K562 (cell line): ENCODE data around the gene POP5. TPM values are rescaled to one million over a fixed set of nuclear protein-coding genes. Genes with fewer than 3 reads are reported as not detected.
A peak's percentile ranks its signal among the peaks of the same experiment; 100 is the strongest.

Experiments used
- ARID1B ChIP-seq: fragments of 450-650 bp; IDR thresholded peaks from 2 replicates; pipeline ENCODE4 v1.6.1; 2016; ENCODE audit warnings: antibody characterized with exemption, mild to moderate bottlenecking, inconsistent platforms
- BRCA1 ChIP-seq, 2 experiments: fragments of 450-650 bp in 1 of 2; sonication (generic) in 1 of 2; formaldehyde crosslinking in 1 of 2; IDR thresholded peaks; 2 replicates each; pipeline versions ENCODE4 v1.5.0 to v1.6.1; 2017 to 2020; ENCODE audit warnings: mild to moderate bottlenecking in 1 of 2, missing genetic modification reagents in 1 of 2
- DMBX1 ChIP-seq: fragments of 250-450 bp; sonication (Bioruptor Pico); IDR thresholded peaks from 2 replicates; pipeline ENCODE4 v1.8.0; 2022; ENCODE audit warnings: inconsistent platforms, mild to moderate bottlenecking, moderate library complexity, borderline replicate concordance
- ETS1 ChIP-seq: conservative IDR thresholded peaks from 2 replicates; pipeline ENCODE4 v1.6.1; 2011; ENCODE audit warnings: low read depth, mild to moderate bottlenecking, low read length; ENCODE audit not compliant: control insufficient read depth
- EWSR1 ChIP-seq: fragments of 450-650 bp; IDR thresholded peaks from 2 replicates; pipeline ENCODE4 v1.6.1; 2018; ENCODE audit warnings: borderline replicate concordance, mild to moderate bottlenecking, low read depth, moderate library complexity; ENCODE audit not compliant: partially characterized antibody
- HINFP ChIP-seq: fragments of 450-650 bp; conservative IDR thresholded peaks from 2 replicates; pipeline ENCODE4 v1.6.1; 2016; ENCODE audit warnings: missing genetic modification characterization, low read depth, mild to moderate bottlenecking, control low read depth, missing compliant biosample characterization
- HNRNPH1 ChIP-seq: fragments of 200-400 bp; formaldehyde crosslinking; optimal IDR thresholded peaks from 2 replicates; pipeline ENCODE3; 2017; ENCODE audit warnings: low read depth, mild to moderate bottlenecking, low read length, moderate library complexity
- KAT2B ChIP-seq: IDR thresholded peaks from one replicate; pipeline ENCODE4 v1.6.1; 2012; ENCODE audit warnings: low read depth, mild to moderate bottlenecking, control low read depth, inconsistent platforms, low read length, moderate library complexity
- KDM2B ChIP-seq: fragments of 250-450 bp; sonication (Bioruptor Pico); IDR thresholded peaks from 2 replicates; pipeline ENCODE4 v1.8.0; 2021; ENCODE audit warnings: mild to moderate bottlenecking, moderate library complexity
- MBD1 ChIP-seq: fragments of 250-450 bp; sonication (Bioruptor Pico); IDR thresholded peaks from 2 replicates; pipeline ENCODE4 v1.8.0; 2022; ENCODE audit warnings: inconsistent platforms
- MED1 ChIP-seq: sonication (generic); formaldehyde crosslinking; IDR thresholded peaks from 2 replicates; pipeline ENCODE4 v1.8.1; 2023; ENCODE audit warnings: missing genetic modification reagents, borderline replicate concordance
- SMAD3 ChIP-seq: fragments of 450-650 bp; formaldehyde crosslinking; conservative IDR thresholded peaks from 2 replicates; pipeline ENCODE4 v1.4.0; 2020; ENCODE audit warnings: mild to moderate bottlenecking
- STAG1 ChIP-seq: sonication (generic); formaldehyde crosslinking; IDR thresholded peaks from 2 replicates; pipeline ENCODE4 v1.5.0; 2020; ENCODE audit warnings: missing genetic modification reagents, borderline replicate concordance
- TEAD1 ChIP-seq, 2 experiments: fragments of 450-650 bp in 1 of 2; sonication (generic) in 1 of 2; formaldehyde crosslinking; IDR thresholded peaks; 2 replicates each; pipeline versions ENCODE4 v1.4.0 to v1.8.0; 2020 to 2022; ENCODE audit warnings: mild to moderate bottlenecking in 2 of 2, missing genetic modification reagents in 1 of 2
- THAP7 ChIP-seq: fragments of 250-450 bp; sonication (Bioruptor Pico); IDR thresholded peaks from 2 replicates; pipeline ENCODE4 v1.5.0; 2021
- ZBTB33 ChIP-seq: sonication (generic); formaldehyde crosslinking; IDR thresholded peaks from 2 replicates; pipeline ENCODE4 v1.8.1; 2023; ENCODE audit warnings: mild to moderate bottlenecking, missing genetic modification reagents
- ZNF212 ChIP-seq: fragments of 450-650 bp; formaldehyde crosslinking; IDR thresholded peaks from 2 replicates; pipeline ENCODE4 v1.4.0; 2020; ENCODE audit warnings: mild to moderate bottlenecking
- ZNF511 ChIP-seq: sonication (generic); formaldehyde crosslinking; IDR thresholded peaks from 2 replicates; pipeline ENCODE4 v1.8.0; 2022; ENCODE audit warnings: mild to moderate bottlenecking, missing genetic modification reagents
- polyA plus RNA-seq, 8 experiments: library from polyadenylated mRNA; depleted of rRNA in 4 of 8; stranded (reverse) in 5 of 8; unstranded in 3 of 8; fragments of >200 nt; fragmentation: Nextera tagmentation in 2 of 8; fragmentation: Illumina TruSeq in 1 of 8; extraction: Ambion mirVana in 2 of 8; extraction: Trizol in 1 of 8; gene quantifications; 2 replicates each; pipeline versions ENCODE4 v1.2.1 to v1.2.3, GENCODE V29; 2011 to 2014; ENCODE audit warnings: inconsistent platforms in 1 of 8, missing spikeins in 1 of 8
- total RNA-seq, 7 experiments: library from RNA; depleted of rRNA in 6 of 7; stranded (reverse); fragments of >200 nt in 6 of 7; fragmentation: Illumina TruSeq in 2 of 7; extraction: Trizol in 2 of 7; gene quantifications; 2 replicates each; pipeline versions ENCODE4 v1.2.1 to v1.2.3, GENCODE V29; 2011 to 2021; ENCODE audit warnings: low replicate concordance in 1 of 7

The POP5 gene
- total and polyA plus RNA-seq, 9 of the 15 experiments (the other 6 are each of a cell fraction or from before 2014, with no cell fraction given), result 57.5 to 253 (median 73.8) TPM

GRCh38 chr12:120540445-120540844 lies 40.8 kb downstream of the POP5 start (continued):
- TF ChIP-seq TEAD1 (CRISPR knock-in tag; IDR thresholded peaks at IDR 0.05) (peak; percentile 72 to 95; a peak in 3 of 4 replicates), DMBX1 (peak; percentile 82), STAG1 (CRISPR knock-in tag) (no peak), SMAD3 (CRISPR knock-in tag) (peak; percentile 73; the same call in 1 of the 2 replicates), MBD1 (CRISPR knock-in tag) (no peak), BRCA1 (IDR thresholded peaks at IDR 0.05) (no peak), BRCA1 (CRISPR knock-in tag; IDR thresholded peaks at IDR 0.05) (no peak), ETS1 (no peak), ARID1B (peak; percentile 100), ZNF212 (CRISPR knock-in tag) (no peak), MED1 (no peak), HINFP (tag) (no peak), HNRNPH1 (no peak), THAP7 (no peak), KDM2B (no peak), ZBTB33 (CRISPR knock-in tag) (peak; percentile 11; the same call in 1 of the 2 replicates), KAT2B (no peak), ZNF511 (CRISPR knock-in tag) (no peak), EWSR1 (no peak)
